NOMO-1 treated with DMSO at 0.1 percent for 48 hours (cell line): ENCODE results near the gene ITGA11.

Experiments used
- DNase-seq: peaks from one replicate; lab custom pipeline; 2025; ENCODE audit not compliant: unreplicated experiment; lab: John Stamatoyannopoulos, UW

The ITGA11 gene

DNA sequence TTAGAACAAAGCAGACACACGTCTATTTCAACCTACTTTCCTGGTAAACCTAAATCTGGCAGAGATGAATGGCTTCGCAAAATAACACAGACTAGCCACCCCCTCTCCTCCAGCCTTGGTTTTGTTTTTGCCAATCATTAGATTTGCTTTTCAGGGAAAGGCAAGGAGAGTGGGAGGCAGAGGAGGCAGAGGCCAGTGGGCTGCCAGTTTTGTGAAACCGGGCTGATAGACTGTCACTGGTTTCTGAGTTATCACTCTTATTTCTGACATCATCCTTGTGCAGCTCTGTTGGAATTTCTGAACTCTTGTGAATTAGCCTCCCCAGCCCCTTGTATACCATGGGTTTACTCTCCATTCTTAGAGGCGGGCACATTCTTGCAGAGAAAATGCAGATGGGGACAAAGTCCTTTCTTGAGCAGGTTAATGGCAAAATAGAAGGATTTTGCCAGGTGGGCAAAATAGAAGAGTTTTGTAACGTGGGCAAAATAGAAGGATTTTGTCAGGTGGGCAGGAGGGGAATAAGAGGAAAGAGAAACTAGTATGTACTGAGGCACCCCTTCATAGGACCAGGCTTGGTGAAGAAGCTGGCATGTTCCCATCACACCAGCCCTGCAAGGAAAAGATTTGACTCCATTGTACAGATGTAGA, 157.6 kb downstream of the ITGA11 start:
- no peak for DNase-seq

GRCh38 chr15:68272721-68273271, 159.2 kb downstream of the ITGA11 start:
- no peak for DNase-seq

DNA sequence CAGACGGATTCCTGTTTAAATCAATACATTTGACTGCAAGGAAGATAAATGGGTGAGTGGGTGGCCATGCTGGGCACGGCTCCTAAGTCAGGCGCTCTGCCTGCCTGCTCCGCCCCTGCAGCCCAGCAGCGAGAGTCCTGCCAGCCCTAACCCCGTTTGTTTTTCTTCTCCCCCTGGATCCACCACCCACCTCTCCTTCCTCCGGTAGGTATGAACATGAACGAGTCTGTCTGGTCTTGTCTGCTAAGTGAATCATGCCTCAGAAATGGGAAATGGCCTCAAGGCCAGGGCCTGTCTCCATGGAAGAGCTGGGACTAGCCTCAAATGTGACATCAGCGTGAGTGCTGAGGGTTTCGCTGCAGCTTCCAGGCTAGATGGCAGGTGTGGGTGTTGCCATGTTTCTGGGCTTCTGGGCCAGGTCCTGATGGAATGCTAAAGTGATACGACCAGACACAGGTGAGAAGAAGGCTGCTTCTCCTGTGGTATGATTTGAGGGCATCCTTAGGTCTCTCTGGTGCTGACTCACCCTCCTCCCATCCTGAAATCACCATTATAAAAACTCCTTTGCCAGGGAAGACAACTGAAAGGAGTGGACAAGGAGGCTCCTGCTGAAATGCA, 160.0 kb downstream of the ITGA11 start:
- DNase-seq: no peak

DNA sequence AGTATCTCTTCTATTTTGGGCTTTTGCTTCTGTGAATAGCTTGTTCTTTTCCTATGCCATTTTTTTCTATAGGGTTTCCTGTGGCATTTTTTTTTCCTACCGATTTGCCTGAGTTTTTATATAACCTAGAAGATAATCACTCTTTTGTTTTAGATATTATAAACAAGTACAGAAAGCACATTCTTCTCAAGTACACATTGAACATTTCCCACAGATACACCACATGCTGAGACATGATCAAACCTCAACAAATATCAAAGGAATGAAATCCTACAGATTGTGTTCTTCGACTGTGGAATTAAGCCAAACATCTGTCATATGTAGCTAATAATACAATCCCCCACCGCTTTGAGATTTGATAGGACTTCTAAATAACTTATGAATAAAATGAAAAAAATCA, 163.6 kb downstream of the ITGA11 start:
- no peak for DNase-seq

- no peak for DNase-seq
Measured at GRCh38 chr15:68265674-68266073, 166.3 kb downstream of the ITGA11 start.

DNA sequence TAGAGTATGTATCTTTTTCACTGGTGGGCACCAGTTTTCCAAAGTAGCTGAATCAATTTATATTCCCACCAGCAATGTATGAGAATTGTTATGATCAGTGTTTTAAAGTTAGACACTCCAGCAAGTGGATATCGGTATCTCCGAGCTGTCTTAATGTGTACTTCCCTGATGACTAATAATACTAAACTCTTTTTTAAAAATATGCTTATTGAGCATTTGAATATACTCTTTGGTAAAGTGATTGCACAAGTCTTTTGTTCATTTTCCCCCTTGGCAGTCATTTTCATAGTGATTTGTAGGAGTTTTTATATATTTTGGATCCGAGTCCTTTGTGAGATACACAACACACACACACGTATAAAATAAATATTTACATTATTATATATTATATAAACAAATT, 166.9 kb downstream of the ITGA11 start:
- no peak for DNase-seq

GRCh38 chr15:68264282-68264681, 167.7 kb downstream of the ITGA11 start:
- DNase-seq: no peak

DNA sequence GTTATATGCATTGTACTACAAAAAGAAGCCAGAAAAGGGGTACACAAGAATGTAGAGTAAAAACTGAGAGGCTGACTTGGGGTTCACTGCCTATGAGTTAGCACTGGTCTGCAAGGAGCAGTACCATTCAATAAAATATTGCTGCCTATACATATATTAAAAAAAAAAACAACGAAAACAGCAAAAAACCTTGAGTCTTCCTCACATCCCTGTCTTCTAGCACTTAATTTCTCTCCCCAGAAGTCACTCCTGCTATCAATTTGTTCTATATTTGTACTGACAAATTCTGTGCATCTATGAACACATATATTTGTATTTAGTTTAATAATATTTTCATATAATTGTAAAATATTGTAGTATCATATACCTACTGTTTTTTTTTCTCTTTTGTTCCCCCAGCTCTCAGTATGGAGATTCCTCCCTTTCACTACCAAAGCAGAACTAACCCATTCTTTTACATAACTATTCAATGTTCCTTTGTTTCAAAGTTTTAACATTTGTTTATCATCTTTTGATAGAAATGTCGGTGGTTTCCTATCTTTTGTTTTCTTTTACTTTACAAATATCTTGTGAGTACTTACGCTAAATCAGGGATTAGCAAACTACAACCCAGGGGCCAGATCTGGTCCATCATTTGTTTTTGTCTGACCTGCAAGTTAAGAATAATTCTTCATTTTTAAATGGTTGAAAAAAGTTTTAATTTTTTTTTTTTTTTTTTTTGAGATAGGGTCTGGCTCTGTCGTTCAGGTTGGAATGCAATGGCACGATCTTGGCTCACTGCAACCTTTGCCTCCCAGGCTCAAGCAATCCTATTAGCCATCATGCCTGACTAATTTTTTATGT, 169.2 kb downstream of the ITGA11 start:
- no peak for DNase-seq

GRCh38 chr15:68261980-68262379, 170.0 kb downstream of the ITGA11 start:
- no peak for DNase-seq

GRCh38 chr15:68261241-68261640, 170.7 kb downstream of the ITGA11 start:
- no peak for DNase-seq

DNA sequence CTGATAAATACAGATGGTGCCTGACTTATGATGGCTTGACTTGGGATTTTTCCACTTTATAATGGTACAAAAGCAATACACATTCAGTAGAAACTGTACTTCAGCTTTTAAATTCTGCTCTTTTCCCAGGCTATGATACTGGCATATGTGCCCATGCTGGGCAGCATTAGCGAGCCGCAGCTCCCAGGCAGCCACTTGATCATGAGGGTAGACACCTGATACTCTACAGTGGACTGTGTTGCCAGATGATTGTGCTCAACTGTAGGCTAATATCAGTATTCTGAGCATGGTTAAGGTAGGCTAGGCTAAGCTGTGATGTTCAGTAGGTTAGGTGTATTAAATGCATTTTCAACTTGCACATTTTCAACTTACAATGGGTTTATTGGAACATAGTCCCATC, 172.1 kb downstream of the ITGA11 start:
- DNase-seq: no peak

DNA sequence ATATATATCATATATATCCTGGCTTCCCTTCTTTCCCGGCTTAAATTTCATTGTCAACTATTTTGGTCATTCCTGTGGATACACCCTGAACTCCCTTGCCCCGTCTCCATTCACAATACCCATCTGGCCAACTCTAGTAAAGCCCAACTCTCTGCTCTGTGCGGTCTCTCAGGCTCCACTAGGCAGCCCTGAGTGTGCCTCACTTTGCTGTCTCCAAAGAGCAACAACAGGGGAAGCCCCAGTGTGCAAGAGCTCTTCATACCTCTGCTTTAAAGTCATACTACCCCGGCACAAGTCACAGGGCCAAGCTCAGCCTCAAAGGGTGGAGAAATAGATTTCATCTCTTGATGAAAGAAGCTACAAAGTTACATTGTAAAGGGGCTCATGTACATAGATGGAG, 173.3 kb downstream of the ITGA11 start:
- no peak for DNase-seq

- DNase-seq: peak; percentile 91
Measured at GRCh38 chr15:68256675-68257450, 175.1 kb downstream of the ITGA11 start.

GRCh38 chr15:68252925-68253534, 178.9 kb downstream of the ITGA11 start:
- peak; percentile 91 for DNase-seq

DNA sequence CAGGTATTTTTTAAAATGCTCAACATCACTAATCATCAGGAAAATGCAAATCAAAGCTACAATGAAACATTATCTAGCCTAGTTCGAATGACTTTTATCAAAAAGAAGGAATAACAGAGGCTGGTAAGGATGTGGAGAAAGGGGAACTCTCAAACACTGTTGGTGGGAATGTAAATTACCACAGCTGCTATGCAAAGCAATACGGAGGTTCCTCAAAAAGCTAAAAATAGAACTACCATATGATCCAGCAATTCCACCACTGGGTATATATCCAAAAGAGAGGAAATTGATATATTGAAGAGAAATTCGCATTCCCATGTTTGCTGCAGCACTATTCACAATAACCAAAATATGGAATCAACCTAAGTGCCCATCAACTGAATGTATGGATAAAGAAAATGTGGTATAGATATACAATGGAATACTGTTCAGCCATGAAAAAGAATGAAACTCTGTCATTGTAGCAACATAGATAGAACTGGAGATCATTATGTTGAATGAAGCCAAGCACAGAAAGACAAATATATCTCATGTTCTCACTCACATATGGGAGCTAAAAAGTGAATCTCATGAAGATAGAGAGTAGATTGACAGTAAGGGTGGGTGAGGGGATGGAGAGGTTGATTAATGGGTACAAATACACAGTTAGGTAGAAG, 182.8 kb downstream of the ITGA11 start:
- DNase-seq: peak; percentile 39
